Activated naive CD4-positive, alpha-beta T cell treated with Interleukin-2 at 50 U/mL for 16 hours (primary cell): Measurements from ENCODE around the gene CFDP1.

ENCODE experiments used
- DNase-seq: peaks from one replicate; pipeline ENCODE4 v3.0.0-alpha.2; 2020

CFDP1 gene

GRCh38 chr16:75317101-75317522 is 116.2 kb downstream of the CFDP1 start:
- no peak for DNase-seq

- DNase-seq = no peak
Observed at GRCh38 chr16:75315539-75316306, 117.6 kb downstream of the CFDP1 start.

- DNase-seq = no peak
Observed at GRCh38 chr16:75312875-75313274, 120.4 kb downstream of the CFDP1 start.

GRCh38 chr16:75311383-75311938 is 121.8 kb downstream of the CFDP1 start:
- no peak for DNase-seq

GRCh38 chr16:75310541-75310940 is 122.8 kb downstream of the CFDP1 start:
- no peak for DNase-seq

- no peak for DNase-seq
Observed at GRCh38 chr16:75309899-75310430, 123.3 kb downstream of the CFDP1 start.

- DNase-seq = no peak
Observed at GRCh38 chr16:75309156-75309555, 124.1 kb downstream of the CFDP1 start.

- no peak for DNase-seq
Observed at GRCh38 chr16:75308011-75308410, 125.3 kb downstream of the CFDP1 start.

- DNase-seq = no peak
Observed at GRCh38 chr16:75307506-75307905, 125.8 kb downstream of the CFDP1 start.

GRCh38 chr16:75306099-75306762 is 127.1 kb downstream of the CFDP1 start:
- no peak for DNase-seq

GRCh38 chr16:75305364-75306098 is 127.8 kb downstream of the CFDP1 start:
- peak; percentile 37 for DNase-seq

- no peak for DNase-seq
Observed at GRCh38 chr16:75304521-75305363, 128.6 kb downstream of the CFDP1 start.

- no peak for DNase-seq
Observed at GRCh38 chr16:75301804-75302203, 131.5 kb downstream of the CFDP1 start.

GRCh38 chr16:75298267-75298666 is 135.0 kb downstream of the CFDP1 start:
- no peak for DNase-seq

GRCh38 chr16:75296606-75297005 is 136.7 kb downstream of the CFDP1 start:
- DNase-seq = no peak

GRCh38 chr16:75294773-75295459 is 138.4 kb downstream of the CFDP1 start:
- DNase-seq = no peak

GRCh38 chr16:75293772-75294171 is 139.5 kb downstream of the CFDP1 start:
- no peak for DNase-seq

- DNase-seq = no peak
Observed at GRCh38 chr16:75293173-75293572, 140.1 kb downstream of the CFDP1 start.

GRCh38 chr16:75292691-75293090 is 140.6 kb downstream of the CFDP1 start:
- DNase-seq = no peak

GRCh38 chr16:75289189-75289588 is 144.1 kb downstream of the CFDP1 start:
- DNase-seq = no peak

GRCh38 chr16:75288596-75289120 is 144.6 kb downstream of the CFDP1 start:
- DNase-seq = peak; percentile 59
